H9 (cell line): ENCODE data around the gene EHBP1. TPM values are rescaled to one million over a fixed set of nuclear protein-coding genes. Genes with fewer than 3 reads are reported as not detected.

ENCODE experiments used
- DNase-seq: peaks from one replicate; pipeline ENCODE4 v3.0.0-alpha.2; 2017
- H2AFZ ChIP-seq: one replicate; pipeline ENCODE4 v1.6.1; 2013; ENCODE audit warnings: mild to moderate bottlenecking, low read length, control low read depth, moderate library complexity
- H2AK5ac ChIP-seq: 2 replicates; pipeline ENCODE4 v1.6.1; 2013; ENCODE audit warnings: low read length, control low read depth, mixed read lengths; ENCODE audit not compliant: insufficient read length
- H2BK120ac ChIP-seq: one replicate; pipeline ENCODE4 v1.6.1; 2013; ENCODE audit warnings: low read depth, mild to moderate bottlenecking, low read length, control low read depth, inconsistent platforms; ENCODE audit not compliant: poor library complexity, severe bottlenecking
- H2BK12ac ChIP-seq: 2 replicates; pipeline ENCODE4 v1.6.1; 2013; ENCODE audit warnings: low read length, control low read depth, mixed read lengths, low read depth; ENCODE audit not compliant: insufficient read length
- H2BK15ac ChIP-seq: 2 replicates; pipeline ENCODE4 v1.6.1; 2013; ENCODE audit warnings: low read depth, low read length, control low read depth
- H2BK20ac ChIP-seq: one replicate; pipeline ENCODE4 v1.6.1; 2013; ENCODE audit warnings: low read depth, mild to moderate bottlenecking, low read length, control low read depth, inconsistent platforms; ENCODE audit not compliant: poor library complexity, severe bottlenecking
- H2BK5ac ChIP-seq: 2 replicates; pipeline ENCODE4 v1.6.1; 2013; ENCODE audit warnings: low read length, control low read depth, mixed read lengths; ENCODE audit not compliant: insufficient read length
- H3K14ac ChIP-seq: 2 replicates; pipeline ENCODE4 v1.6.1; 2013; ENCODE audit warnings: low read length, control low read depth; ENCODE audit not compliant: insufficient read depth
- H3K18ac ChIP-seq: 2 replicates; pipeline ENCODE4 v1.6.1; 2013; ENCODE audit warnings: low read depth, mild to moderate bottlenecking, mixed read lengths, low read length, control low read depth; ENCODE audit not compliant: insufficient read length
- H3K23ac ChIP-seq: 2 replicates; pipeline ENCODE4 v1.6.1; 2013; ENCODE audit warnings: low read length, control low read depth, mixed read lengths, low read depth; ENCODE audit not compliant: insufficient read length
- H3K23me2 ChIP-seq: 2 replicates; pipeline ENCODE4 v1.6.1; 2013; ENCODE audit warnings: low read depth, mild to moderate bottlenecking, mixed read lengths, low read length, control low read depth; ENCODE audit not compliant: insufficient read length, poor library complexity, severe bottlenecking
- H3K27ac ChIP-seq: 2 replicates; pipeline ENCODE4 v1.5.1; 2013; ENCODE audit warnings: low read length, control low read depth, mixed read lengths, low read depth; ENCODE audit not compliant: insufficient read length
- H3K27me3 ChIP-seq: 2 replicates; pipeline ENCODE4 v1.6.1; 2013; ENCODE audit warnings: low read length, control low read depth, inconsistent platforms; ENCODE audit not compliant: insufficient read depth
- H3K4ac ChIP-seq: 2 replicates; pipeline ENCODE4 v1.6.1; 2013; ENCODE audit warnings: low read depth, mild to moderate bottlenecking, control low read depth, inconsistent platforms, low read length, moderate library complexity
- H3K4me1 ChIP-seq: 2 replicates; pipeline ENCODE4 v1.6.1; 2013; ENCODE audit warnings: low read length, control low read depth, inconsistent platforms; ENCODE audit not compliant: insufficient read depth
- H3K4me2 ChIP-seq: 2 replicates; pipeline ENCODE4 v1.6.1; 2013; ENCODE audit warnings: low read length, control low read depth, mixed read lengths; ENCODE audit not compliant: insufficient read length, insufficient read depth
- H3K56ac ChIP-seq: 2 replicates; pipeline ENCODE4 v1.6.1; 2013; ENCODE audit warnings: low read depth, mild to moderate bottlenecking, mixed read lengths, low read length, control low read depth; ENCODE audit not compliant: insufficient read length
- H3K79me1 ChIP-seq: 2 replicates; pipeline ENCODE4 v1.6.1; 2013; ENCODE audit warnings: low read depth, mild to moderate bottlenecking, moderate library complexity, low read length, control low read depth, inconsistent platforms; ENCODE audit not compliant: insufficient read depth, poor library complexity, severe bottlenecking
- H3K79me2 ChIP-seq: 2 replicates; pipeline ENCODE4 v1.6.1; 2013; ENCODE audit warnings: low read length, control low read depth, inconsistent platforms; ENCODE audit not compliant: insufficient read depth
- H3K9ac ChIP-seq: 2 replicates; pipeline ENCODE4 v1.6.1; 2013; ENCODE audit warnings: low read length, control low read depth, mixed read lengths; ENCODE audit not compliant: insufficient read length; ENCODE audit errors: extremely low read depth
- H3K9me3 ChIP-seq: one replicate; pipeline ENCODE4 v1.6.1; 2013; ENCODE audit warnings: low read depth, low read length, inconsistent platforms; ENCODE audit not compliant: control insufficient read depth
- H3T11ph ChIP-seq: one replicate; pipeline ENCODE4 v1.6.1; 2013; ENCODE audit warnings: mild to moderate bottlenecking, low read length, control low read depth, inconsistent platforms
- H4K20me1 ChIP-seq: one replicate; pipeline ENCODE4 v1.6.1; 2013; ENCODE audit not compliant: control insufficient read depth, insufficient read length, insufficient read depth
- H4K5ac ChIP-seq: 2 replicates; pipeline ENCODE4 v1.6.1; 2013; ENCODE audit warnings: low read depth, mild to moderate bottlenecking, mixed read lengths, low read length, control low read depth; ENCODE audit not compliant: insufficient read length
- H4K8ac ChIP-seq: replicated peaks from 2 replicates; pipeline ENCODE4 v1.6.1; 2013; ENCODE audit warnings: low read length, control low read depth, mixed read lengths, low read depth; ENCODE audit not compliant: insufficient read length
- H4K91ac ChIP-seq: 2 replicates; pipeline ENCODE4 v1.6.1; 2013; ENCODE audit warnings: low read depth, mild to moderate bottlenecking, moderate library complexity, mixed read lengths, low read length, control low read depth; ENCODE audit not compliant: insufficient read length
- H3K27ac Mint-ChIP-seq, 3 experiments: 2 replicates in 2 of 3; 3 replicates in 1 of 3; pipeline ENCODE4 v1.8.0; 2020 to 2021; ENCODE audit warnings: mixed read lengths in 3 of 3, mild to moderate bottlenecking in 1 of 3, moderate library complexity in 1 of 3
- H3K27me3 Mint-ChIP-seq: 2 replicates; pipeline ENCODE4 v1.8.0; 2021; ENCODE audit warnings: low read depth, mild to moderate bottlenecking, moderate library complexity, mixed read lengths
- H3K36me3 Mint-ChIP-seq, 3 experiments: 2 replicates in 2 of 3; 3 replicates in 1 of 3; pipeline ENCODE4 v1.8.0; 2020 to 2021; ENCODE audit warnings: low read depth in 3 of 3, mixed read lengths in 3 of 3; ENCODE audit not compliant: insufficient read depth in 1 of 3
- H3K4me1 Mint-ChIP-seq, 2 experiments: 2 replicates each; pipeline ENCODE4 v1.8.0; 2020; ENCODE audit warnings: mixed read lengths in 2 of 2
- H3K4me3 Mint-ChIP-seq, 2 experiments: 2 replicates in 1 of 2; 3 replicates in 1 of 2; pipeline ENCODE4 v1.8.0; 2020 to 2021; ENCODE audit warnings: mild to moderate bottlenecking in 2 of 2, mixed read lengths in 2 of 2, moderate library complexity in 1 of 2
- H3K9me3 Mint-ChIP-seq, 2 experiments: 2 replicates in 1 of 2; 3 replicates in 1 of 2; pipeline ENCODE4 v1.8.0; 2020; ENCODE audit warnings: mild to moderate bottlenecking in 2 of 2, mixed read lengths in 2 of 2, moderate library complexity in 1 of 2
- CTCF ChIP-seq: fragments of 200-600 bp; sonication (generic); conservative IDR thresholded peaks from 3 replicates; pipeline ENCODE4 v1.8.0; 2021; ENCODE audit warnings: antibody characterized with exemption, mild to moderate bottlenecking
- WGBS: extraction: QIAGEN DNeasy Blood & Tissue Kit; methylation state at CpG from one replicate; pipeline ENCODE4 v1.1.7; 2013; ENCODE audit warnings: missing lambda C conversion rate, low lambda C conversion rate, mixed read lengths; ENCODE audit not compliant: insufficient read length; ENCODE audit errors: extremely low coverage; 5-methylcytosine and 5-hydroxymethylcytosine counted together
- total RNA-seq: library from RNA; stranded (reverse); gene quantifications from 2 replicates; pipeline ENCODE4 v1.2.1, GENCODE V29; 2021

EHBP1 gene
- total RNA-seq, 1 experiment from 2014 or later, result 35.6 TPM

- peaks cover 3 to 8% (median 6%) of the 10 kb centered on the region in 3 experiments; a peak in 5 of 7 replicates for H3K36me3 Mint-ChIP-seq
- no peaks in the 10 kb centered on the region for H3K79me1 ChIP-seq
- H2AK5ac ChIP-seq, result no peak overlapping the region
- H4K8ac ChIP-seq, result no peak overlapping the region
- no CpG with 5 or more reads among the region's 2 CpGs for WGBS
- H4K20me1 ChIP-seq, result no peaks in the 10 kb centered on the region
- no peak overlapping the region for H3K27ac Mint-ChIP-seq
- no peak overlapping the region for H3K9ac ChIP-seq
- no peak for TF ChIP-seq CTCF
- no peaks in the 10 kb centered on the region for H3K4me1 ChIP-seq
- no peak overlapping the region for H2AFZ ChIP-seq
- no peak overlapping the region for H2BK12ac ChIP-seq
- no peak overlapping the region for H3K4me3 Mint-ChIP-seq
- H3K18ac ChIP-seq, result no peak overlapping the region
- H3K4ac ChIP-seq, result no peak overlapping the region
- H4K91ac ChIP-seq, result no peak overlapping the region
- H3K4me2 ChIP-seq, result no peak overlapping the region
- H3K27me3 Mint-ChIP-seq, result no peaks in the 10 kb centered on the region
- H3K23ac ChIP-seq, result no peak overlapping the region
- no peak overlapping the region for H2BK15ac ChIP-seq
- DNase-seq, result no peak
- H3K56ac ChIP-seq, result no peak overlapping the region
- no peak overlapping the region for H3K27ac ChIP-seq
- H3K79me2 ChIP-seq, result no peaks in the 10 kb centered on the region
- no peaks in the 10 kb centered on the region for H3K9me3 Mint-ChIP-seq
- no peak overlapping the region for H2BK120ac ChIP-seq
- H3K23me2 ChIP-seq, result no peaks in the 10 kb centered on the region
- no peaks in the 10 kb centered on the region for H3K27me3 ChIP-seq
- no peak overlapping the region for H3T11ph ChIP-seq
- peaks cover 10 to 18% of the 10 kb centered on the region in 2 experiments; a peak in 3 of 4 replicates for H3K4me1 Mint-ChIP-seq
- no peak overlapping the region for H3K14ac ChIP-seq
- no peak overlapping the region for H2BK20ac ChIP-seq
- H2BK5ac ChIP-seq, result no peak overlapping the region
- H4K5ac ChIP-seq, result no peak overlapping the region
- no peaks in the 10 kb centered on the region for H3K9me3 ChIP-seq
Observed at GRCh38 chr2:62974999-62975398, 269.5 kb downstream of the EHBP1 start.
